CD4-positive, alpha-beta T cell treated with Interleukin-1 beta for 1 hour (primary cell): ENCODE measurements around the gene HES2.
"Not testable (repeated sequence)": the region's sequence is repeated elsewhere in the genome, so short reads cannot be mapped to it uniquely, and the experiment has no call there.

Source experiments
- DNase-seq, 2 donors: peaks; one replicate each; pipeline ENCODE4 v3.0.0-alpha.2; 2020 to 2022

The HES2 gene

GRCh38 chr1:6419804-6420453, at the start of gene HES2:
Gene HES2 (minus strand): TSS chr1:6419919. CDS start chr1:6419820, 99 bp downstream.
- no peak for DNase-seq

GRCh38 chr1:6468729-6469461, 49.2 kb upstream of the HES2 start:
- DNase-seq = no peak

- DNase-seq = no peak
Measured at GRCh38 chr1:6467744-6468688, 48.3 kb upstream of the HES2 start.

- DNase-seq = no peak
Measured at GRCh38 chr1:6467224-6467623, 47.5 kb upstream of the HES2 start.

- DNase-seq = no peak
Measured at GRCh38 chr1:6466751-6467150, 47.0 kb upstream of the HES2 start.

GRCh38 chr1:6466023-6466422, 46.3 kb upstream of the HES2 start, which contains the start of gene TNFRSF25:
Gene TNFRSF25 (minus strand): TSS chr1:6466173. CDS start chr1:6466107, 66 bp downstream.
- peak; percentile 56 to 73 for DNase-seq

- DNase-seq = peak; percentile 37 to 52
Measured at GRCh38 chr1:6465461-6466005, 45.8 kb upstream of the HES2 start.

- DNase-seq = no peak
Measured at GRCh38 chr1:6464915-6465314, 45.2 kb upstream of the HES2 start.

- DNase-seq = peak; percentile 35 to 60
Measured at GRCh38 chr1:6464514-6464836, 44.8 kb upstream of the HES2 start.

GRCh38 chr1:6463120-6463412, 43.3 kb upstream of the HES2 start:
- no peak for DNase-seq

- no peak for DNase-seq
Measured at GRCh38 chr1:6462412-6463119, 42.8 kb upstream of the HES2 start.

- DNase-seq = no peak
Measured at GRCh38 chr1:6461538-6462411, 42.1 kb upstream of the HES2 start.

GRCh38 chr1:6461051-6461530, 41.4 kb upstream of the HES2 start:
- no peak for DNase-seq

GRCh38 chr1:6460301-6461050, 40.8 kb upstream of the HES2 start:
- peak; percentile 90 to 93 for DNase-seq

GRCh38 chr1:6459850-6460265, 40.1 kb upstream of the HES2 start:
- DNase-seq = peak; percentile 67 to 71

GRCh38 chr1:6456800-6457466, 37.2 kb upstream of the HES2 start:
- DNase-seq = no peak

GRCh38 chr1:6455752-6456520, 36.2 kb upstream of the HES2 start:
- DNase-seq = not testable (repeated sequence)

- peak; percentile 30 to 51 for DNase-seq
Measured at GRCh38 chr1:6454856-6455751, 35.4 kb upstream of the HES2 start.
